COLO668 (cell line): ENCODE results near the gene LRP2BP.
"Not testable (repeated sequence)": the region's sequence is repeated elsewhere in the genome, so short reads cannot be mapped to it uniquely, and the experiment has no call there.

Experiments used
- DNase-seq: peaks from one replicate; lab custom pipeline; 2025; ENCODE audit not compliant: unreplicated experiment; lab: John Stamatoyannopoulos, UW

LRP2BP gene

DNA sequence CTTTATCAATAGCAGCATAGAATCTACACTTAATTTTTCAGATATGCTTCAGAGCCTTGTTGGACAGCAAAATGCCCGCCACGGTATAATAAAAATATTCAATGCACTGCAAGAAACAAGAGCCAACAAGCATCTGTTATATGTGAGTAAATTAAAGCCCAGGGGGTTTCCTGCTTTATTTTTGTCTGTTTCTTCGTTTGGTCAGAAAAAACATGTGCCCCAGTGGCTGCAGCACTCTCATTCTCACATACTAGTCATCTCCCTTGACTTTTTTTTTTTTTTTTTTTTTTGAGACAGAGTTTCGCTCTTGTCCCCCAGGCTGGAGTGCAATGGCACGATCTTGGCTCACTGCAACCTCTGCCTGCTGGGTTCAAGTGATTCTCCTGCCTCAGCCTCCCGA, 33.2 kb downstream of the LRP2BP start:
- not testable (repeated sequence) for DNase-seq

DNA sequence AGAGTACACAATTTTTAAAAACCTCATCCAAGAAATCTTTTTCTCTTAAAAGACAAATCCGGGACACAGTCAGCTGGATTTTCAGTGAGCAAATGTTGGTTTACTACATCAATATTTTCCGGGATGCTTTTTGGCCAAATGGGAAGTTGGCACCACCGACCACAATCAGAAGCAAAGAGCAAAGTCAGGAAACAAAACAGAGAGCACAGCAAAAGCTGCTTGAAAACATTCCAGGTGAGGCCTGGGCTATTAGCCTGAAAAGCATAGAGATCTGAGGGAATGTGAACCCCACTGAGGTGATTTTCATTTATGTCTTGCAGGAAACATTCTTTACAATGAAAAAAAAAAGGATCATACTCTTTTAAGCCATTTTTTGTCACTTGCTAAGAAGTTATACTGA, 33.9 kb downstream of the LRP2BP start:
- DNase-seq: no peak

DNA sequence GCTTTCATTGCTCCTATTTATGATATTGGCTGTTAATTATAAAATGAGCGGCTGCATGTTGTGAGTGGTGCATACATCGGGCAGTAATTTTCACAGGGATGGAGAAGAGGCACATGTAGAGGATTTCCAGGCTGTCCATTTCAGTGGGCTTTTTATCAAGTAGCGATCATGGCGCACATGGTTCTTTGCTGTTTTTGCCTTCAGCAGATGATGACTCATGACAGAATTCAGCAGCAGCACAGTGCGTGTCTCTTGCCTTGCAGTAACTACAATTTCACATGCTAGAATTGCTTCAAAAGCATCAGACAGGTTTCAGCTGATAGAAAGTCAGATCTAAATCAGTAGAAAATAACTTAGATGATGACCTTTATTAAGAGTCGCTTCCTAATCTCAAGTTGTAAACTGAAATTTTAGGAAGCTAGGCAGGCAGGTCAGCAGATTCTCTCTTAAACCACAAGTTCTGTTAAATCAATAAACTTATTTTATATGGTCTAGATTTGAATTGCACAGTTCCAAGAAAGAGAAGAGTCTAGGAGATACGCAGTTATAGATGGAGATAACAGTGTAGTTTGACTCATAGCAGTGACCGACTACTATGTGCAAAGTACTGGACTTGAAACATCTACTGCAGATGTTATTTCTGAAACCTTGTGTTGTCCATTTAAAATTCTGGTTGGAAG, 35.8 kb downstream of the LRP2BP start:
- no peak for DNase-seq

DNA sequence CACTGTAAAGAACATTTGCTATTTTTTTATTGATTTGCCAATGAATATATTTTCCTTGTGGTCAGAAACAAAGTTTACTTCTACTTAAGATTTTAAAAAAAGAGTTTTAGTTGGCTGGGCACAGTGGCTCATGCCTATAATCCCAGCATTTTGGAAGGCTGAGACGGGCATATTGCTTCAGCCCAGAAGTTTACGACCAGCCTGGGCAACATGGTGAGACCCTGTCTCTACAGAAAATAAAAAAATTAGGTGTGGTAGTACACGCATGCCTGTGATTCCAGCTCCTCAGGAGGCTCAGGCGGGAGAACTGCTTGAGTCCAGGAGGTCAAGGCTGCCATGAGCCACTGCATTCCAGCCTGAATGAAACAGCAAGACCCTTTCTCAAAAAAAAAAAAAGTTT, 36.8 kb downstream of the LRP2BP start:
- no peak for DNase-seq

DNA sequence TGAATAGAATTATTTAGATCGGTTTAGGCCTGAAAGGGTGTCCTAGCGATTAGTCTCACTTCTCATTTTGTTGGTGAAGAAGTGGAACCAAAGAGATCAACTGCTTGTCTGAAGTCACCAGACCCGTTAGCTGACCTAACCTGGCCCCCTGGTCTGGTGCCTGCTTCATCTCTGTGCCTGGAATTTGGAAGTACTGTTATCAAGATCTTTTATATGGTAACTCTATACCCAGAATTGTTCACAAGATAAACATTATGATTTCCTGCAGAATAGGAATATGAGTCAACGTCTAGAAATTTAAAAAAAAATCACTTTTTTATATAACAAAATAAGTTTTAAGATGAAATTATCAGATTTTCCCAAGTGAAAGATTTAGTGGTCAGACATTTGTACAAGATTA, 37.2 kb downstream of the LRP2BP start:
- no peak for DNase-seq

DNA sequence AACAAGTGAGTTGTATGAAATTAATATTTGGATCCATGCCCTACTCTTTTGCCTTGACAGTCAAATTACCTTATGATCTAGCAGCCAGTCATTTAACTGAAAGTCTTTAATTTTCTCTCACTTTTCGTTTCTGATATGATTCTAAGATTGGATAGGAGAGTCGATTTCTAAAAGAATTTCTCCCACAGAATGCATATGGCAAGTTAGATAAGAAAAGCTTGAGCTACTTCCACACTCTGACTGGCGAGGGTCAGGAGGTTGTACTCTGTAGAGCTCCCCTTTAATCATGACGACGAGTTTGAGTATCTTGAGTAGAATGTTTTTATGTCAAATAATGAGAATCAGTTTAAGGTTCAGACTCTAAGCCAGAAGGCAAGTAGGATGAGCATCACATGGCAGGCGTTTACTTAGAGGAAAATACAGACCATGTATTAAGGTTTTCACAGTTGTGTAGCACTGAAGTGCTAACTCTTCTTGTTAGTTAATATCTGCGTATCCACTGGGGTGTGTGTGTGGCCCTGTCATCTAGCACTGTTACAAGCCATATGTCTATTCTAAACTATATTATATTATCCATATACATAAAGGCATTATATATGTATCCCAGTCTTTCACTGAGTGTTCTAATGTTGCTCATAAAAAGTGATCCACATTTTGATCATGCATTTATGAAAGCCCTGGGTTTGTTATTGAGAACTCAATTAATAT, 37.8 kb downstream of the LRP2BP start:
- no peak for DNase-seq

DNA sequence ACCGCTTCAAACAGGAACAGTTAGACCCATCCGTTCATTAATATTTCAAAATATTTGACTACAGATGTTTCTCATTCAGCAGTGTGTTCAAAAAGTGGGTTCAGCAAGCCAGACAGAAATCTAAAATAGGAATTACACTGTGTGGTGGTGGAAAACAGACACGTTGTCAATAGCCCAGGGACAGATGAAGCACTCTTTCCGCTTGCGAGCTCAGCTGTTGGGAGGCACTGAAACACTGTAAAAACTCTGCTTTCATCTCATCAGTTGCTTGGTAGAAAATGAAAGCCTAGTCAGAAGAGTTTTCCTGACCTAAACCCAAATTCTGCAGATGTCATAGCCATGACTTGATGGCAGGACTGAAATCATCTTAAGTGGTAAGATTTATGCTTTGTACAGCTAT, 38.5 kb downstream of the LRP2BP start:
- DNase-seq: no peak

DNA sequence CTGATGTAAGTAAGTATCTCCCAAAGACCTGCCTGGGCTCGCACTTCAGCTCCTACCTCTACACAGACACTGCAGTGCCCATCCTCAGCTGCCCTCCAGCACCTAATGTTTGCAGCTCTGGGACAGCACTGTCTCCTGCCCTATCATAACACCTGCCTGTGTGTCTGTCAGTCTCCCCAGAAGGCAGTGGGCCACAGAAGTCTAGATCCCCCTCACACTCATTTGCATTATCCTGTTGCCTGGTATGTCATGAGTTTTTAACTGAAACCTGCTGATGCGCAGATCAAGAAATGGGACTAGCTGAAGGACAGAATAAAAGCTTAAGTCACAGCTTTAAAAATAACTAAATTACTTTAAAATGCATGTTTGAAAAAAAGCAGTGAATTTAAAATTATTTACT, 43.0 kb downstream of the LRP2BP start:
- DNase-seq: no peak

DNA sequence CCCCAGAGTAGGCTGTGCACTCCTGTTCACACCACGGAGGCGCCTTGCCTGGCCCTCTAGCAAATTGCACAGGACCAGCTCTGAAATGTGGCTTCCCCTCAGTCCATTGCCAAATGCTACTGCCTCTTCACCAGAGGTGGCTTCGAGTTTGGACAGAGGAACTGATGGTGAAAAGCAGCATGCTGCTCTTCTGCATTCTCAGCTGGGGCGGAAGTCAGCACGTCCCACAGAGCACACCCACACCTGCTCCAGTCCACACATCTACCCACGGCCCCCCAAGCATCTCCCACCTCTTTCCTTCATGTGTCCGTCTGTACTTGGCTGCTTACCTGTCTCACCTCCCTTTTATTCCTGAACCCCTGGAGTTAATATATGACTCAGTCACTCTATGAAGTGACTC, 43.5 kb downstream of the LRP2BP start:
- DNase-seq: no peak

DNA sequence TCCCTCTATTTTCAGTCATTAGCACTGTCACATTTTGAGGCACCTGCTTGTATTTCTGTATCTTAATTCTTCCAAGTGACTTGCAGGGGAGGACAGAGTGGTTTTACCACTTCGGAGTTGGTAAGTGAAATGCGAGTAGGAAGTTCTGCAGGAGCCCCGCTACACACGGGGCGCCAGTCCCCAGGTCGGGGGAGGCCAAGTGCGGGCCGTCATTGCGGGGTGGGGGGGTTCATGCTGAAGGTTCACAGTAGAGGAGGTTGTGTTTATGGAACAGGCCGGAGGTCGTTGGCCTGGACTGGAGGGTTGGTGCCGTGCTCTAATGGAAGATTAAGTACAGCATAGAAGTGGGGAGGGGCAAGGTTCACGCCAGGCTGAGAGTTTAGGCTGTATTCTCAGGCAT, 44.0 kb downstream of the LRP2BP start:
- DNase-seq: no peak

DNA sequence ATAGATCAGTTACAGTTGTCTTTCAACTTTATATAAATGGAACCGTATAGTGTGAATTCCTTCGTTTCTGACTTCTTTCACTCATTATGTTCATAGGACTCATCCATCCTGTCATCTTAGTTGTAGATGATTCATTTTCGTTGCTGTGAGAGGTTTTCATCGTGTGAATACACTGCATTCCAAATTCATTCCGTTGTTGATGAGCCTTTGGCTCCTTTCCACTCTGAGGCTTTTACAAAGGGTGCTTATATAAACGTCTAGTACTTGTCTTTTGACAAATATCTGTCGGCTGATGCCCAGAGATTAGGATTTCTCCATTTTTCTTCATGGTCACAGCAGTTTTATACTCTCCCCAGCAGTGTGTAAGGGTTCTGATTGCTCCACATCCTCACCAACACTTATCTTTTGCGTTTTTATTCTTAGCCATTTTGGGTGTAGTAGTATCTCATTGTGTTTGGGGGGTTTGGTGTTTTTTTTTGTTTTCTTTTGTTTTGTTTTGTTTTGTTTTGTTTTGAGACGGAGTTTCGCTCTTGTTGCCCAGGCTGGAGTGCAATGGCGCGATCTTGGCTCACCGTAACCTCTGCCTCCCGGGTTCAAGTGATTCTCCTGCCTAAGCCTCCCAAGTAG, 48.6 kb downstream of the LRP2BP start:
- DNase-seq: no peak

DNA sequence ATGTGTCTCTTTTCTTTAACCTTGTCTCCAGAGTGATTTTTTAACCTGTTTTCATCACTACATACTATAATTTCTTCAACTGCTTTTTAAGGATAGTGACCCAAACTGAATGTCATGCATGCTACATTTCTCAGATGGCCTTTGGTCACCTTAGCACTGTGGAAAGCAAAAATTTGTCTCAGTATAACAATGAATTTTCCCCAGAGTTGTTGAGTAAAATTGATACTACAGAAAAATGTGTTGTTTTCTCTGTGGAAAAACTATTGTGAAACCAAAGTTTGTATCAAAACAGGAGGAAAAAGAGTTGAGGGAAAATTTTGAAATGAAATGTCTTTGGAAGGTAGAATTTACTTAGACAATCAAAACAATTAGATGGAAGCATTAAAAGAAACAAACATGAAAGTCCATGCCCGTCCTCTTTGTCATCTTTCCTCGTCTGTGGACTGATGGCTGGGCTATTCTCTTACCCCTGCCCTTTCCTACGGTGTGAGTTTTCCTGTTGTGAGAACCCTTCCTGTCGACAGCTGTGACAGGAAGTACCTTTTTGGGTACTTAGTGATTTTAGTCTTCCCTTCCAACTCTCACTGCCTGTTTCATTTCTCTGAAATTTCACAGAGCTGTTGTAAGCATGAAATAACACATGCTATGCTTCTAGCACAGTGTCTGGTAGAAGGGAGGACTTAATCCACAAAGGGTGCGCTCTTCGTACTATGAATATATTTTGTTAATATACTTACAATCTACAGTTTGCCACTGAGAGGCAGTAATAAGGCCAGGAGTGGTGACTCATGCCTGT, 50.8 kb downstream of the LRP2BP start:
- DNase-seq: no peak

DNA sequence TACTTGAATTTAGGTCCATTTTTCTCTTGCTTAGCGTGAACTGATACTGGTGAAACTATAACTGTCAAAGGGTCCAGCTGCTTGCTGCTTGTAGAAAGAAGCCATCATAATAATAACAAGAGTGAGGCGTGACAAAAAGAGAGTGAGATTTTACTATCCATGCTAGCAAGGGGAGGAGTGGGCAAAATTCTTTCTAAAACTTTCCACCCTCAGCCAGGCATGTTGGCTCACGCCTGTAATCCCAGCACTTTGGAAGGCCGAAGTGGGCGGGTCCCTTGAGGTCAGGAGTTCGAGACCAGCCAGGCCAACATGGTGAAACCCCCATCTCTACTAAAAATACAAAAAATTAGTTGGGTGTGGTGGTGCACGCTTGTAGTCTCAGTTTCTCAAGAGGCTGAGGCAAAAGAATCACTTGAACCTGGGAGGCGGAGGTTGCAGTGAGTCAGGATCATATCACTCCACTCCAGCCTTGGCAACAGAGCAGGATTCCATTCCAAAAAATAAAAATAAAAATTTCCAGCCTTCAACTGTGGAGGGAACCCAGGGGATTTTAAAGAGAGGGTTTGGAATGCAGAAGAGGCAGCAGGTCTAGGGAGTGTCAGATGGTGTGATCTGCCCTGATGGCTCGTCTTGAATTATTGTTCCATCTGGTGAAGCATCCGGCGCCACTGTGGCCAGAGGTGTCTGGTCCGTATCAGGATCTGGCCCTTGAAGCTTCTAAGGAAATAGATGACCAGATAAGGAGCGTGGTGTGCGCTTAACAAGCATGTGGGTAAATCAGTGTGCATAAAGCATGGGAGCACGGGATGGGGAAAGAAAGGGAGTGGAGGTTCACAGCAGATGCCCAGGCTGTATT, 51.8 kb downstream of the LRP2BP start:
- DNase-seq: no peak

DNA sequence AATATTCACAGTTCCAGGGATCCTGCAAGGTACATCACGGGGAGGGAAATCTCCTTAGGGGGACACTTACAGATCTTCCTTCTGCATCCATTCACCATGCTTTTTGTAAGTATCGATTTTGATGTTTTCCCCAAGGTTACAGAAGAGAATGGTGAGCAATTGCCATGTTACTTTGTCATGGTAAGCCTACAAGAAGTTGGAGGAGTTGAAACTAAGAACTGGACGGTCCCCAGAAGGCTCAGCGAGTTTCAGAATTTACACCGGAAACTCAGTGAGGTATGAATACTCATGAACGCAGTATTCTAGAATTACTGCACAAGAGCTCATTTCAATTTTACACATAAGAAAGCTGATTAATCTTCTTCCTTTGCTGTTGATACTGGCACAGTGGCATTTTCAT, 53.9 kb downstream of the LRP2BP start:
- DNase-seq: no peak

DNA sequence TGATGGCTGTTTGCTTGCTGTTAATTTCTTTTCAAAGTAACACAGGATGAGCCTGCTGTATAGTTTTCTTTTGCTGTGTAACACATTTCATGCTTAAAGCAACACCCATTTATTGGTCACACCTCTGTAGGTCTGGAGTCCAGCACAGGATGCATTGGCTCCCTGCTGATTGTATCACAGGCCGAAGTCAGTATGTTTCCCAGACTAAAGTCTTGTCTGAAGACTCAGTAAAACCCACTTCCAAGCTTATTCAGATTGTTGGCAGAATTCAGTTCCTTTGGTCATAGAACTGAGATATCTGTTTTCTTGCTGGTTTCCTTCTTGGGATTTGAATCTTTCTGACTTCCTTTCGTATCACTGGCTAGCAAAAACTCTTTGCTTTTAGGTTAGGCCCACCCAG, 54.3 kb downstream of the LRP2BP start:
- DNase-seq: no peak

DNA sequence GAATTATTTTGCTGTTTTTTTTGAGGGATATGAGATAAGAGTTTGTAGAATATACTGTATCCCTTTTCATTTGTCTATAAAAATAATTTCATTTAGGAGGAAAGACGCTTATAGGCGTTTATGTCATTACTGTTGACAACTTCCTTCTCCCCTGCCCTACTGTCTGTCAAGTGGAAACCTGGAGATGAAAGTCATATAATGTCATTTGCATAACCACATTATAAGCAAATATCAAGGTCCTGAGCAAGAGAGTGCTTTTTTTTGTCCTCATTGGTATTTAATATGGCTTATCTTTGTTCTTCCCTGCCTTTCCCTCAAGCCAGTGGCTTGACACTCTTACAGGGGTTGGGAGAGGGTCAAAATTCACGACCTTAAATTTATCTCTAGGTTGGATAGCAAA, 55.8 kb downstream of the LRP2BP start:
- DNase-seq: no peak

DNA sequence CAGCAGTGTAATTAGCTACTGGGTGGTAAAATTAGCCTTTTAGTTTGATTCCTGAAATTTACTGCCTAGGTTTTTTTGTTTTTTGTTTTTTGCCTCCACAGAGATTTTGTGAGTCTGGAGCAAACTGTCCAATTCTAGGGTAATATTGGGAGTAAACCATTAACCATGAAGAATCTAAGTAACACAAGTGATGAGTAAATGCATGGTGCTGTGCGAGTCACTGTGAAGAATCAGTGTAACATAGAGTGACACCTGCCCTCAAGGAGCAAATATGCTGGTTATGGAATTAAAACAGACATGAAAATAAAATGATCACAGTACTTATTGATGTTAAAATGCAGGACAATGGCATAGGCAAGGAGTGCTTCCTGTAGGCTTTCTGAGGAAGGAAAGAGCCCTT, 60.1 kb downstream of the LRP2BP start:
- no peak for DNase-seq

DNA sequence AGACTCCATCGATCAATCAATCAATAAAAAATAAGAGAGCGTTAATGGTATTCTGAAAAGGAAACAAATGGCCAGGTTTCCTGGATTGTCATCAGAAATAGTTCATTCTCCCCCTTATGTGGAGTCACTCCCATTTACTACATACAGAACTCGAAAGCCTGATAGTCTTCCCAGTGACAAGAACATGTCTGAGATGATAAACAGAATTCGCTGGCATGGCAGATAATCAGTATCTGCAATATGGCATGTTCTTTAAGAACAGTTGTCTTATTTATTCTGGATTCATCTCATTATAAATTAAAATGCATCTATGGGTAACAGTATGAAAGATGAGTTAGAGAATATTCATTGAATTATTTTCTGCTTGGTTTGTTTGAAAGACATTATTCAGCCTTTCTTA, 61.4 kb downstream of the LRP2BP start:
- no peak for DNase-seq

DNA sequence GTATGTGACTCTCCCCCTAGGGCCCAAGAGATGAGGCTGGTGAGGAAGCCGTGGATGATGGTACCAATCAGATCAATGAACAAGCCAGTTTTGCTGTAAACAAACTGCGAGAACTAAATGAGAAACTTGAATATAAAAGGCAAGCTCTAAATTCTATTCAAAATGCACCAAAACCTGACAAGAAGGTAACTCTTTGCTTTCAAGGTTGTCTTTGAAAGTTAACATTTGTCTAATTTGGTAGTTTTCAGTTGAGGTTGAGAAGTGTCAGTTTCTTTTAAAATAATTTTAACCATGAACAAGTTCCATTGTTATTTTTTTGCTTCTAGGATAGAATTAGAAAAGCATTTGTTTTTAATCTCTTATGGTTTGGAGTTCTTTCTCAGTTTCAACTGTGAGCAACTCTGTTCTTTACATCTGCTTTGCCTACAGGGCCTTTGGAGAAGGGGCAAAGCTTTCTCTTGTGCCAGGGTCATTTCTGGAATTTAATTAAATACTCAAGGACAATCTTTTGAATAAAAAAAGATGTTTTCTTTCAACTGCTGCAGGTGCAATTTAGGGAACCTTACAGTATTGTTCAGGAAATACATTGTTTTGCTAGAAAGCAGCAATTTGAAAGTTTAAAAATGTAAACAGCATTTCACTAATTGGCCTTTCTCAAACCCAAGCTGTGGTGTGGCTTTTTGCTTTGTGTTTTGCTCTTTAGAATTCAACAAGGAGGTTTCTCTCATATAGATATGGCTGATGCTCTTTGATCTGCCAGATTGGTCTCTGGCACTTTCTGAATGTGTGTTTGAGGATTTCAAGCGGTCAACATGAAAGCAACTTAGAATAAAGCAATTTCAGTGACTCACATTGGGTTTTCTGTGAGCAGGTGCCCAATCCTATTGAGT, 62.9 kb downstream of the LRP2BP start:
- no peak for DNase-seq
